AG04450 (cell line): Measurements from ENCODE around the gene SYT9. TPM values are rescaled to one million over a fixed set of nuclear protein-coding genes. Genes with fewer than 3 reads are reported as not detected.
A peak's percentile ranks its signal among the peaks of the same experiment; 100 is the strongest.

Source experiments
- CTCF ChIA-PET: fragments of 300-600, 350-600 bp; formaldehyde crosslinking; extraction: SDS; loops from one replicate; lab custom pipeline; 2022; ENCODE audit warnings: antibody characterized with exemption, inconsistent platforms; lab: Charles Lee
- POLR2A ChIA-PET: fragments of 350-600 bp; formaldehyde crosslinking; extraction: SDS; loops from one replicate; lab custom pipeline; 2021; ENCODE audit warnings: antibody characterized with exemption, inconsistent platforms; lab: Yijun Ruan, JAX
- DNase-seq: peaks from one replicate; pipeline ENCODE4 v3.0.0-alpha.2; 2011; ENCODE audit warnings: low read depth, low spot score
- H3K27ac ChIP-seq: one replicate; pipeline ENCODE4 v1.5.1; 2012; ENCODE audit warnings: low read depth, low read length, control low read depth
- H3K27me3 ChIP-seq: one replicate; pipeline ENCODE4 v1.6.0; 2012; ENCODE audit warnings: low read length; ENCODE audit not compliant: control insufficient read depth, insufficient read depth
- H3K4me3 ChIP-seq: 2 replicates; pipeline ENCODE4 v1.5.1; 2011; ENCODE audit warnings: mild to moderate bottlenecking, low read depth, low read length, control low read depth
- H3K9me3 ChIP-seq: 2 replicates; pipeline ENCODE4 v1.5.1; 2012; ENCODE audit warnings: low read length; ENCODE audit not compliant: control insufficient read depth, insufficient read depth
- polyA plus RNA-seq: library from polyadenylated mRNA; depleted of rRNA; stranded (reverse); fragments of >200 nt; gene quantifications from 2 replicates; pipeline ENCODE4 v1.2.3, GENCODE V29; 2011
- TF ChIP-seq, protein P1 (sequence below): IDR thresholded peaks from 2 replicates; pipeline ENCODE4 v1.5.1; 2011; ENCODE audit warnings: low read depth, low read length, control low read depth, inconsistent platforms

Gene SYT9
- polyA plus RNA-seq, 1 experiment = not detected

DNA sequence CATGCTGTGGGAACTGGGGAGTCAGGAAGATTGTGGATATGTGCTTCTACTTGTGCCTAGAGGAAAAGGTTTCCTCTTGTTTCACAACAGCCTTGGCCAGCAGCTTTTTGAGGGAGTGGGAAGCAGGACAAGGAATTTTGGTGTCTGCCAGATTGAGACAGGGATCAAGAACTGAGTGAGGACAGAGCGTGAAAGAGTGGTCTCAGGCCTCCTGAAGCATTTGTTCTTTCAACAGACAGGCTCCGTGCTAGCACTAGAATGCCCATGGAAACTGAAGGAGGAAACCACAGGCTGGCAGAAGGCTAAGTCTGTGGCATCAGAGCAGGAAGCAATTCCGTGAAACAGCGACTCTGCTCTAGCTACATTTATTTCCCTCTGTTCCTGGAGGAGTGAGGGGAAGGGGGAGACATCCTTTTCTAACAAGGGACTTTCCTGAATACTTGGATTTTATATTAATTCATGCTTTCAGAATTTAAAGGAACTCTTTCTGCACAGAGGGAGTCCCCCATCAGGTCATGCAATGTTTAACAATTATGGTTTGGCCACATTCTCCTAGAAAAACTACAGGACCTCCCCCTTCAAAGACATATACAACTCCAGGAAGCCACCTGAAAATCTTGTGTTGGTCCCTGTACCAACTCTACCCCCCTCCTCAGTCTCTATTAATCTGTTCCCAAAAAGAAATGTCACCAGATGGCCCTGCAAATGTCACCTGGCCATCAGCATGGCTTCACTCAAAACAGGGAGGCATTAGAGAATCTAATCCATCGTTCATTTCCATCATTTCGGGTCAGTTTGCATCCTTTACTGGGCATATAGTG, 96.1 kb downstream of the SYT9 start:
- ChIA-PET POLR2A (no interaction called here), CTCF (no interaction called here)
- Histone ChIP-seq H3K27me3 (no peaks in the 10 kb centered on the region), H3K9me3 (peaks cover 5% of the 10 kb centered on the region; the same call in 1 of the 2 replicates), H3K4me3 (no peak overlapping the region), H3K27ac (no peak overlapping the region)
- no peak for DNase-seq
- TF ChIP-seq, protein P1, sequence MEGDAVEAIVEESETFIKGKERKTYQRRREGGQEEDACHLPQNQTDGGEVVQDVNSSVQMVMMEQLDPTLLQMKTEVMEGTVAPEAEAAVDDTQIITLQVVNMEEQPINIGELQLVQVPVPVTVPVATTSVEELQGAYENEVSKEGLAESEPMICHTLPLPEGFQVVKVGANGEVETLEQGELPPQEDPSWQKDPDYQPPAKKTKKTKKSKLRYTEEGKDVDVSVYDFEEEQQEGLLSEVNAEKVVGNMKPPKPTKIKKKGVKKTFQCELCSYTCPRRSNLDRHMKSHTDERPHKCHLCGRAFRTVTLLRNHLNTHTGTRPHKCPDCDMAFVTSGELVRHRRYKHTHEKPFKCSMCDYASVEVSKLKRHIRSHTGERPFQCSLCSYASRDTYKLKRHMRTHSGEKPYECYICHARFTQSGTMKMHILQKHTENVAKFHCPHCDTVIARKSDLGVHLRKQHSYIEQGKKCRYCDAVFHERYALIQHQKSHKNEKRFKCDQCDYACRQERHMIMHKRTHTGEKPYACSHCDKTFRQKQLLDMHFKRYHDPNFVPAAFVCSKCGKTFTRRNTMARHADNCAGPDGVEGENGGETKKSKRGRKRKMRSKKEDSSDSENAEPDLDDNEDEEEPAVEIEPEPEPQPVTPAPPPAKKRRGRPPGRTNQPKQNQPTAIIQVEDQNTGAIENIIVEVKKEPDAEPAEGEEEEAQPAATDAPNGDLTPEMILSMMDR = no peak

DNA sequence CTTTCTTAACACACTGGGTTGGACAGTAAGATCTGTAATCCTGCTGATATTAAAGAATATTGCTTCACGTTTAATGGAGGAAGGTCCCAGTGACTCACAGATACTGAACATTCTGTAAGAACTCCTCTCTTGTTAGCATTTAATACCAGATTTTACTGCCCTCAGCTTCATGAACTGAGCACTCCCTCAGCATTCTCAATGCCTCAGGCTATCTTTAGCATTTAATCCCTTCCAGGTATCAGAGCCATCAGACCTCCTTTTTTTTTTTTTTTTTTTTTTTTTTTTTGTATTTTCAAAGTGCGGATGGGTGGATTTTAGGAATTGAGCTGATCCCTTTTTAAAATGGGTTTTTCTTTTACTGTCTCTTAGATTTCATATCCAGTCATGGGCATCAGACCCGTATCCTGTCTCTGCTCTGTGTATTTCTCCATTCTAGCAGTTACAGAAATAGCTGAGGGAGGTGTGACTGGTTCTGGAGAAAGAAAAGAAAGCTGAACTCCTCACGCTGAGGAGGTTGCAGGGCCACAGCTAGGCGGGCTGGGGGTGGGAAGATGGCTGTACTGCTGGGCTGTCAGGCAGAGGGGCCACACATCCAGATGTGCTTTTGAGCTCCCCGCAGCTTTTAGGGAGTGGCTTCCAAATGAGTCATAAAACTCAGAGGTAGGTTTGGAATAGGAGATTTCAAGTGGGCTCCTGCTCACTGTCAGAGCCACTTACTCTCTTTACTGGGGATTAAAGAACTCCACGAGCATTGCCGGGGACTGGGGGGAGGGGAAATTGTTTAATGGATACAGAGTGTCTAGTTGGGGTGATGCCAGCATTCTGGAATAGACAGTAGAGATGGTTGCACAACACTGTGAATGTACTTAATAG, 97.0 kb downstream of the SYT9 start:
- Histone ChIP-seq H3K9me3 (peaks cover 5% of the 10 kb centered on the region; the same call in 1 of the 2 replicates), H3K4me3 (no peak overlapping the region), H3K27me3 (no peaks in the 10 kb centered on the region), H3K27ac (no peak overlapping the region)
- no peak for DNase-seq
- ChIA-PET CTCF (no interaction called here), POLR2A (no interaction called here)
- TF ChIP-seq, protein P1 = no peak

DNA sequence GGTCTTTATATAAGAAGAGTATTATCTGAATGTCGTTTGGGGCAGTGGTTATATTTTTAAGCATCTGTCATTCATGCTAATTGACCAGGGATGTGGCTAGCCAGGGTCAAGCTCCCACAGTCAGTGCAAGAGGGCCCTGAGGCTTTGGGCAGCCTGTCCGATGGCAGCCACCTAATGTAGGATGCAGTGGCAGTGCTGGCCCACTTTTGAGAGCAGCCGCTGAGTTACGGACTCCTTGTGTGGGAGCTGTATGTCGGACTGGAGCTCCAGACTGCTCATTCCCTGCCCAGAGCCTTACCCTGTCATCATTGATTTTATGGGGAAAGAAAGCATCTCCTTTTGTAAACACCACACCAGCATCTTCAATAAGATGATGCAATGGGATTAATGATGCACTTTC, 99.5 kb downstream of the SYT9 start:
- TF ChIP-seq, protein P1 = no peak
- Histone ChIP-seq H3K4me3 (no peak overlapping the region), H3K27ac (no peak overlapping the region), H3K27me3 (no peaks in the 10 kb centered on the region), H3K9me3 (peaks cover 5% of the 10 kb centered on the region; the same call in 1 of the 2 replicates)
- DNase-seq = no peak
- CTCF ChIA-PET = no interaction called here
- POLR2A ChIA-PET = no interaction called here

DNA sequence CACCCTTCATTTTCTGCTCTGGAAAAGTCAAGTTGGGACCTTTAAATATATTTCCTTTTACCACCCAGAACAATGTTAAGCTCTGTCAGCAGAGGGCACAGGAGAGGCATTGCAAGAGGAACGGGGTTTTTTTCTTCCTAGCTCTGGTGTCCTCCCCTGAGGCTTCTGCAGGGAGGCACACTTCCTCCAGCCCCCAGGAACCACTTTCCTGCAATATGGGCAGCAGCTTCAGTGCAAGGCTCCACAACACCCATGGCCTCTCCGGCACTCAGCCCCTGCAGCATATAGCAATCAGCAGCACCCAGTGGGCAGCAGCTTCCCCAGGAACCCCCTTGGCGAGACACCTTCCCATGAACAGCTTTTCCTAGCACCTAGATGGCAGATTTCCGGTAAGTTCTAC, 101.4 kb downstream of the SYT9 start:
- Histone ChIP-seq H3K27me3 (no peaks in the 10 kb centered on the region), H3K4me3 (no peak overlapping the region), H3K27ac (no peak overlapping the region), H3K9me3 (peaks cover 5% of the 10 kb centered on the region; the same call in 1 of the 2 replicates)
- TF ChIP-seq, protein P1 = peak; percentile 36
- ChIA-PET CTCF (interaction anchor here (1.7 kb wide), 1 partner anchor 304 kb away, joined by 6 read pairs; no protein-coding TSS in a partner anchor), POLR2A (no interaction called here)
- no peak for DNase-seq

DNA sequence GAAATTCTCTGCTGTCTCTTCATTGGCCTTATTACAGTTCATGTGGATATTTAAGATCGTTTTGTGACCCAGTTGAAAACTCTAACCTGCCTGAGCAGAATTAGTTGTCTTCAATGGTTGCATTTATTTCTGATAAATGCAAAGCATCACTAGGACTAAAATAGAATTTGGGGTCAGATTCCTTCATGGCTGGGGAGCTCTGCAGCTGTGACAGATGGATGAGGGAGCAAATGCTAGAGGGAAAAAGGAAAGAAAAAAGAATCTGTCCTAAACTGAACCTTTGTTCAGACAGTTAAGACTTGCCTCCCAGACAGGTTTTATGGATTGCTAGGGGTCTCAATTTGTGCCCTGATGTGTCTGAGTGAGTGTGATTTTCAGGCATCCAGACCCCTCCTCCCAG, 113.0 kb downstream of the SYT9 start:
- DNase-seq = no peak
- Histone ChIP-seq H3K9me3 (no peaks in the 10 kb centered on the region), H3K27ac (no peak overlapping the region), H3K4me3 (no peak overlapping the region), H3K27me3 (no peaks in the 10 kb centered on the region)
- TF ChIP-seq, protein P1 = no peak
- ChIA-PET POLR2A (no interaction called here), CTCF (no interaction called here)
